Measurements from ENCODE around the gene HOXA9.

DNA sequence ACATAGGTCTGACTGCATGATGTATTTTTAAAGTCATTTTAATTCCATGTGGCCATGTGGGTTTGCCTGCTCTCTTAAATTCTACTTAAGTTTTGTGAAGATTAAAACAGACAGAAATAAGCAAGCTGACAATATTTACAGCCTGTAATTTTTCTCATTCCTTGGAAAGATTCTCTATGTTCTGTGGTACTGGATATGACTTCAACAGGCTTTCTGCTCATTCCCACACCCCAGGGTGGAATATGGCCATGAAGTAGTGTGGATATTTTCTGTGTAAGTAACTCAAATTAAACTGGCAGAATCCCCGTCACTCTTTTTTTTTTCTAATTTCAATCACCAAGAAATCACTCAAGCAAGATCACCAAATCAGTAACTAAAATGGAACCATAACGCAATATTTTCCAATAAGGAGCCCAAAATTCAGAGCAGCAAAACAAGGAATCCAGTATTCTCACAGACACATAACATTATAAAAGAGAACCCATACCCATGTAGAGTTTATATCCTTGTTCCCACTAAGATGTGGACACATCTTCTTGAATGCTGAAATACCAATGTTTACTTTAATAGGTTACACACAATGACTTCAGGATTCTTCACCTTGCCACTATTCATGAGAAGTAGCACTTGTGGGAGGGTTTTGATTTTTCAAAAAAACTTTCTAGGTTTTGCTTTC lies 27.6 kb downstream of the HOXA9 start:
- TF ChIP-seq, protein P1, sequence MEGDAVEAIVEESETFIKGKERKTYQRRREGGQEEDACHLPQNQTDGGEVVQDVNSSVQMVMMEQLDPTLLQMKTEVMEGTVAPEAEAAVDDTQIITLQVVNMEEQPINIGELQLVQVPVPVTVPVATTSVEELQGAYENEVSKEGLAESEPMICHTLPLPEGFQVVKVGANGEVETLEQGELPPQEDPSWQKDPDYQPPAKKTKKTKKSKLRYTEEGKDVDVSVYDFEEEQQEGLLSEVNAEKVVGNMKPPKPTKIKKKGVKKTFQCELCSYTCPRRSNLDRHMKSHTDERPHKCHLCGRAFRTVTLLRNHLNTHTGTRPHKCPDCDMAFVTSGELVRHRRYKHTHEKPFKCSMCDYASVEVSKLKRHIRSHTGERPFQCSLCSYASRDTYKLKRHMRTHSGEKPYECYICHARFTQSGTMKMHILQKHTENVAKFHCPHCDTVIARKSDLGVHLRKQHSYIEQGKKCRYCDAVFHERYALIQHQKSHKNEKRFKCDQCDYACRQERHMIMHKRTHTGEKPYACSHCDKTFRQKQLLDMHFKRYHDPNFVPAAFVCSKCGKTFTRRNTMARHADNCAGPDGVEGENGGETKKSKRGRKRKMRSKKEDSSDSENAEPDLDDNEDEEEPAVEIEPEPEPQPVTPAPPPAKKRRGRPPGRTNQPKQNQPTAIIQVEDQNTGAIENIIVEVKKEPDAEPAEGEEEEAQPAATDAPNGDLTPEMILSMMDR (IDR thresholded peaks at IDR 0.05), result no peak
- TF ChIP-seq POLR2A (IDR thresholded peaks at IDR 0.05), result no peak
